ENCODE measurements around the gene DYRK1A.

The DYRK1A gene

GRCh38 chr21:37565530-37566223, 199.1 kb downstream of the DYRK1A start:
- no peak for DNase-seq (ENCODE audit: low read depth in 3 of 3)

GRCh38 chr21:37566790-37567615, 200.4 kb downstream of the DYRK1A start:
- DNase-seq (ENCODE audit: low read depth in 3 of 3) = no peak

GRCh38 chr21:37568415-37568814, 201.8 kb downstream of the DYRK1A start:
- no peak for DNase-seq (ENCODE audit: low read depth in 3 of 3)

- DNase-seq (ENCODE audit: low read depth in 3 of 3) = no peak
These were observed 202.3 kb downstream of the DYRK1A start for GRCh38 chr21:37568916-37569315.

- no peak for DNase-seq (ENCODE audit: low read depth in 3 of 3)
These were observed 204.9 kb downstream of the DYRK1A start for GRCh38 chr21:37571442-37571841.

- no peak for DNase-seq (ENCODE audit: low read depth in 3 of 3)
These were observed 207.7 kb downstream of the DYRK1A start for GRCh38 chr21:37574316-37574715.

- DNase-seq (ENCODE audit: low read depth in 3 of 3) = no peak
These were observed 208.2 kb downstream of the DYRK1A start for GRCh38 chr21:37574751-37575150.

- no peak for DNase-seq (ENCODE audit: low read depth in 3 of 3)
These were observed 209.0 kb downstream of the DYRK1A start for GRCh38 chr21:37575580-37575979.

All from stimulated activated CD4-positive, alpha-beta T cell treated with anti-CD3 and anti-CD28 coated beads, TNF-alpha, amount 100 ng/mL, for 48 hours (primary cell).